NCI-H2171 treated with DMSO at 0.1 percent for 48 hours (cell line): ENCODE data around the gene PGPEP1.

Source experiments
- DNase-seq: peaks from one replicate; lab custom pipeline; 2025; lab: John Stamatoyannopoulos, UW

The PGPEP1 gene, protein sequence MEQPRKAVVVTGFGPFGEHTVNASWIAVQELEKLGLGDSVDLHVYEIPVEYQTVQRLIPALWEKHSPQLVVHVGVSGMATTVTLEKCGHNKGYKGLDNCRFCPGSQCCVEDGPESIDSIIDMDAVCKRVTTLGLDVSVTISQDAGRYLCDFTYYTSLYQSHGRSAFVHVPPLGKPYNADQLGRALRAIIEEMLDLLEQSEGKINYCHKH

DNA sequence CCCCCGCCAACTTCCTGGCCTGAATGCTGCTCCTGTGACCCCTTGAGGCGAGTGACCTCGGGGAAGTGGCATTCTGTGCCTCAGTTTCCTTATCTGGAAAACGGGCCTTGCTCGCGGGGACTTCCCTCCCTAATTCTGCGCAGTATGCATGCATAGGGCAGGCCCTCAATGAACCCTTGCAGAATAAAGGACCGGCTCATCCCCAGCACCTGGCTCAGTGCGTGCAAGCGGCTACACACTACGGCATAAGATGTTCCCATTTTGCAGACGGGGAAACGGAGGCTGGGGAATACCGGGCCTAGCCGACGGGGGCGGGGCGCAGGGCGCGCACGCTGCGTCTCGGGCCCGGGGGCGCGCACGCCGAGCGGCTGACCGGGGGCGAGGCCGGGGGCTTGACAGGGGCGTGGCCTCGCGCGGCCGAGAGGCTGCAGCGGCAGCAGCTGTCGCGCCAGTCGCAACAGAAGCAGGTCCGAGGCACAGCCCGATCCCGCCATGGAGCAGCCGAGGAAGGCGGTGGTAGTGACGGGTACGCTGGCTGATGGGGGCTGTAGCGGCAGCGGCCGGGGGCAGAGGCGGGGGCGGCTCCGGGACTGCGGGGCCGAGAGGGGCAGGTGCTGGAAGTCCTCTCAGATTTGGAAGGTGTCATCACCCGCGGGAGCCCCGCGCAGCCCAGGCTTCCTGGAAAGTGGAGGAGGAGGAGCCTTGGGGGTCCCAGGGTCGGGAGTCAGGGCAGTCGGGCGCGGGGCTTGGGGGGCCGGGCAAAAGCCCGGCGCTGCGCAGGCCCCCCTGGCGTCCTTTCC is at the start of gene PGPEP1:
PGPEP1 (plus strand) TSS at position 409 of the 800 bp plus-strand sequence; CDS start at position 493, 84 bp downstream.
- DNase-seq: peak; percentile 11

DNA sequence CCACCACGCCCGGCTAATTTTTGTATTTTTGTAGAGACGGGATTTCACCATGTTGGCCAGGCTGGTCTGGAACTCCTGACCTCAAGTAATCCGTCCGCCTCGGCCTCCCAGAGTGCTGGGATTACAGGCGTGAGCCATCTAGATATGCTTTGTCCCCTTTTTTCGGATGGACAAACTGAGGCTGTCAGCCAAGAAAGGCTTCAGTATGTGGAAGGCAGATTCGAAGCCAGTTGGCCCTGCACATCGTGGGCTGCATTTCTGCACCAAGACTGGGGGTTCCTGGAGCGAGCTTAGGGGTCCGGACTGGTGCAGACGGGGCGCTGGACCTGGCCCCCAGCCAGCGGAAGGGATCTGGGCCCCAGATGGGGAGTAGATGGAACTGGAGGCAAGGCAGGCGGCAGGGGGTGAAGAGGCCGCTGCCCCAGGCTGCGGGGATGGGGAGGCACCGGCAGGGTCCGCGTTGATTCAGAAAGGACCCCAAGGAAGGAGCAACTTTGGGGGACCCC is 49.3 kb upstream of the PGPEP1 start:
- DNase-seq: no peak

DNA sequence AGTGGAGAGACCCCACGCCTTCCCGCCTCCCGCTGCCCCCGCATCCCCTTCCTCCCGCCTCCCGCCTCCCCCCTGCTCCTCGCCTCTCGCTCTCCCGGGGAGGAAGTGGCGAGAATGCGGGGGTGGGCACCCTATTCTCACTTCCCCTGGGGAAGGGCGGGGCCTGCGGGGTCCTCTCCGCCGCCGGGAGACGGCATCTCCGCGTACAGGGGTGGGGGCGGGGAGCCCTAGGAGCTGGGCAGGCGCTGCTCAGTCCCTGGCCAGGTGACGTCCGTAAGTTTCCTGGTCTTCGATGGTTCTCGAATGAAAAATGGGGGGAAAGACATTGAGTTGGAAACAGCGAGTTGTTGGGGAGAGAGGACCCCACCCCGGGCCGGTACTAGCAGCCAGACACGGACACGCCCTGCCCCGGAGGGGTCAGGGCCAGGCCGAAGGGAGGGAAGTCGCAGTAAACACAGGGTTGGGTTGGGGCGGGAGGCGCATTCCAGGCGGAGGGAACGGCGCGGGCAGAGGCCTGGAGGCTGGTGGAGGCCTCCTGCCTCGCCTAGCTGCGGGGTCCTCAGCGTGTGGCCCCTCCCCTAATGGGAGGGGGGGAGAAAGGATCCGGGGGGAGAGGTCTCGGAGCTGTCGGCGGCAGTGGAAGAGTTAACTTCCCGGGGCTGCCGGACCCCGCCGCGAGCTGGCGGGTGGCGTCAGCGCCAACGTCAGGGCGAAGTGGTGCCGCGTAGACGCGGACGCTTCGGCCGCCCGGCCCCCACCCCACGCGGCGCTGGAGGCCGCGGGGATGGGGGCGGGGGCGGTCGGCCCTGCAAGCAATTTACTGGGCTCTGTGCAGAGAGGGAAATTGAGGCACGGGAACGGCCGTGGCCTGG is 48.6 kb upstream of the PGPEP1 start:
- no peak for DNase-seq

DNA sequence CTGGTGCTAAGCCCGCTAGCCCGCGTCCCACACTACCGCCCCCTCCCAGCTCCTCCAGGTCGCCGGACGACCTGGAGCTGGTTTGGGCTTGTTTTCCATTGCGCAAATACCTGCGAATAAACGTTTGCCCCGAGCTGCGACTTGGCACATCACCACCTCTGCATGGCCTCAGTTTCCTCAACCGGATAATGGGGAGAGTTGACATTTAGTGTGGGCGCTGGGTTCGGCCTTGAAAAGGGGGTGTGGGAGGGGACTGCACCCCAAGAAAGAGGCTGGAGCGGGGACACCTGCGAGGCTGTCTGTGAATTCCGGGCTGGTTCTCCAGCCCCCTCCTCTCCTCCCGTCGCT is 48.0 kb upstream of the PGPEP1 start:
- DNase-seq: no peak

DNA sequence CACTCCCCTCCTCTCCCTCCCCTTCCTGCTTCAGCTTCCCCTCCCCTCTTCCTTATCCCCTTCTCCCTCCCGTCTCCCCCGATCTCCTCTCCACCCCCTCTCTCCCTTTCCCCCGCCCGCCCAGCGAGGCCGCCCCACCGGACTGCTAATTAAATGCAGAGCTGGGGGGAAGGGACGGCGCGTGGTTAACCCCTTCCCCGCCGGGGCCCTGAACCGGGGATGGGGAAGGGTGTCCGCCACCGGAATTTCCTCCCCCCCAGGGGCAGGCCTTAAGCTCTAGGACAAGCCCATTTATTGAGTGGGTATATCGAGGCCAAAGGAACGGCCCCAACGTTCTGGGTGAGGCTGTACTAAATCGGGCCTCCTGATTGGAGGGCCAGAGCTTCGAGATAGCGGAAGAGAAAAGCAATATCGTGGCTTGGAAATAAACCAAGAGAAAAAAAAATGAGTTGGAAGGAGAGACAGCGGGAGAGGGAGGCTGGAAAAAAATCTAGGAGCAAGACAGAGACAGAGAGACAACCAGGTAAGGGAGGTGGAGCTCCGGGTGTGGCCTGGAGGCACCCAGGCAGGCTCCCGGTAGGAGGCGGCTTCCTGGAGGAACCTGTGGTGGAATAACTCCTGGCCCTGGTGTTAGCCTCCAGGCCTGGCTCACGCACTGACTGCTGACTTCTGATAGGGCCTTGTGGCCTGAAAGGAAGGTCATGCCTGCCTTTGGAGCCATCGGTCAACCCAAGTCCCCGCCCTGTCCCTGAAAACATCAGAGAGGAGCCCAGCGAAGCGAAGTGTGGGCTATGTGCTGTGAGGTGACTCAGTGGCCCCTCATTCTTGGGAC is 47.4 kb upstream of the PGPEP1 start:
- DNase-seq: peak; percentile 51

DNA sequence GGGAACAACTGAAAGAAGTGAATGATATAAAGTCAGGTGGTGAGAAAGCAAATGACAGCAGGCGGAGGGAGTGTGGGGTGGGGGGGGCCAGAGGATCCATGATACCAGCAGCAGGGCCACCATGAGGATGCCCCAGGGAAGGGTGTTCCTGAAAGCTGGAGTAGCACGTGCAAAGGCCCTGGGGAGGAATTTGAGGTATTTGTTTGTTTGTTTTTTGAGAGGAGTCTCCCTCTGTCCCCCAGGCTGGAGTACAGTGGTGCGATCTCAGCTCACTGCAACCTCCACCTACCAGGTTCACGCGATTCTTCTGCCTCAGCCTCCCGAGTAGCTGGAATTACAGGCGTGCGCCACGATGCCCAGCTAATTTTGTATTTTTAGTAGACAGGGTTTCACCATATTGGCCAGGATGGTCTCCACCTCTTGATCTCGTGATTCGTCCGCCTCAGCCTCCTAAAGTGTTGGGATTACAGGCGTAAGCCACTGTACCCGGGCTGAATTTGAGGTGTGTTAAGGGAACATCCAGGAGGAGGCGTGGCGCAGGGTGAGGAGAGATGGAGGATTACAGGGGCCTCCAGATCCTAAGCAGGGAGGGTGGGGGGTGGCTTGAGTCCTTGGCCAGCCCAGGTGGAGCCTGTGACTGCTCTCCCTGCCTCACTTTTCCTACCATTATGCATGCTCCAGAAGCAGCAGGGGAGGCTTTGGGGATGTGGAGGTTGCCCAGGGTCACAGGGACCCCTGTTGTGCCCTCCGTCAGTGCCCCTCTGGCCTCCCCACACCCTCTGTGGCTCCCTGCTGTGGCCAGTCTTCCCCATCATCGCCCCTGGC is 46.5 kb upstream of the PGPEP1 start:
- DNase-seq: no peak

DNA sequence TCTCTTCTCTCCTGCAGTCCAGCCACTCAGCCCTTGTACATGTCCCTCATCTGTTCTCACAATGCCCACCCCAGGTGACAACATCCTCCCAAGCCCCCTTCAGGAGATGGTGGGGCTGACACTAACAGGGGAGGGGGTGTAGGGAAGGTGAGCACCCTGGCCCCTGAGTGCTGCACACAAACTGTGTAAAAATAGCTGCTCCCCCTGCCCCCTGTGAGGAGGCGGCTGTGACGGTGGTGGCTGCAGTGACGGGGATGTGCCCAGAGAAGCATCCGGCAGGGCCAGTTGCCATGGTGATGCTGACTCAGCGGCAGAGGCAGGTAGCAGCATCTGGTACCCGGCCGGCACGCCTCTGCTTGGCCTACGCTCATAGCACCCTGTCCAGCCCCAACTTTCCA is 45.9 kb upstream of the PGPEP1 start:
- DNase-seq: peak; percentile 47

DNA sequence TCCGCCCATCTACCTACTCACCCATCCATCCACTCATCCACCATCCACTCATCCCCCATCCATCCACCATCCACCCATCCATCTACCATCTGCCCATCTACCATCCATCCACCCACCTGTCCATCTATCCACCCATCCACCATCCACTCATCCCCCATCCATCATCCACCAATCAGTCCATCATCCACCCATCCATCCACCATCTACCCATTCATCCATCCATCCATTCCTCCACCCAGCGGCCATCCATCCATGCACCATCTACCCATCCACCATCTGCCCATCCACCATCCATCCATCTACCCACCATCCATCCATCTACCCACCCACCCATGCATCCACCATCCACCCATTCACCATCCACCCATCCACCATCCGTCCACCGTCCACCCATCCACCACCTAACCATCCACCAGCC is 45.4 kb upstream of the PGPEP1 start:
- DNase-seq: no peak

DNA sequence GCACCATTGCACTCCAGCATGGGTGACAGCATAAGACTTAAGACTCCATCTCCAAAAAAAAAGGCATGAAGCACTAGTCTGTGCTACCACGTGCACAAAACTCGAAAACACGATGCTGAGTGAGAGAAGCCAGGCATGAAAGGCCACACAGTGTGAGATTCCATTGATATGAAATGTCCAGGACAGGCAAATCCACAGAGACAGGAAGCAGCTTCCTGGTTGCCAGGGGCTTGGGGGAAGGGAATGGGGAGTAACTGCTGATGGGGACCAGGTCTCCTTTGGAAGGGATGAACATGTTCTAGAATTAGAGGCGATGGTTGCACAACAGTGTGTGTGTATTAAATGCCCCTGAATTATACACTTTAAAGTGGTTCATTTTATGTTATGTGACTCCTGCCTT is 43.1 kb upstream of the PGPEP1 start:
- DNase-seq: no peak

DNA sequence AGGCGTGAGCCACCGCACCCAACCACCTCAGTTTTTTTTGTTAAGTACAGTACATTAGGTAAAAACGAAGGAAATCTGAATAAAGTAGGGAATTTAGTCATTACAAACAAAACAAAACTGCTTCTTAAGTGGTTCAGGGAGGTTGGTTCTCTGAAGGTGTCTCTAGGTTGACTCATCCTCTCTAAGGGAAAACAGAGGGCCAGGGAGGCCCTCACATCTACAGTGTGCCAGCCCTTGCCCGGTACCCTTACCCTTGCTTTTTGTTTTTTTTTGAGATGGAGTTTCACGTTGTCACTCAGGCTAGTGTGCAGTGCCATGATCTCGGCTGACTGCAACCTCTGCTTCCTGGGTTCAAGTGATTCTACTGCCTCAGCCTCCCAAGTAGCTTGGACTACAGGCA is 41.8 kb upstream of the PGPEP1 start:
- no peak for DNase-seq

DNA sequence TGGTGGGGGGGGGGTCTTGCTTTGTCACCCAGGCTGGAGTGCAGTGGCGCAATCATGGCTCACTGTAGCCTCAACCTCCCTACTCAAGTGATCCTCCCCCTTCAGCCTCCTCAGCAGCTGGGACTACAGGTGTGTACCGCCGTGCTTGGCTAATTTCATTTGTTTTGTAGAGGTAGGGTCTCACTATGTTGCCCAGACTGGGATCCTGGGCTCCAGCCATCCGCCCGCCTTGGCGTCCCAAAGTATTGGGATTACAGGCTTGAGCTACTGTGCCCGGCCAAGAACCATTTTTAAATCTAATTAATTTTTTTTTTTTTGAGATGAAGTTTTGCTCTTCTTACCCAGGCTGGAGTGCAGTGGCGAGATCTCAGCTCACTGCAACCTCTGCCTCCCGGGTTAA is 40.7 kb upstream of the PGPEP1 start:
- no peak for DNase-seq

DNA sequence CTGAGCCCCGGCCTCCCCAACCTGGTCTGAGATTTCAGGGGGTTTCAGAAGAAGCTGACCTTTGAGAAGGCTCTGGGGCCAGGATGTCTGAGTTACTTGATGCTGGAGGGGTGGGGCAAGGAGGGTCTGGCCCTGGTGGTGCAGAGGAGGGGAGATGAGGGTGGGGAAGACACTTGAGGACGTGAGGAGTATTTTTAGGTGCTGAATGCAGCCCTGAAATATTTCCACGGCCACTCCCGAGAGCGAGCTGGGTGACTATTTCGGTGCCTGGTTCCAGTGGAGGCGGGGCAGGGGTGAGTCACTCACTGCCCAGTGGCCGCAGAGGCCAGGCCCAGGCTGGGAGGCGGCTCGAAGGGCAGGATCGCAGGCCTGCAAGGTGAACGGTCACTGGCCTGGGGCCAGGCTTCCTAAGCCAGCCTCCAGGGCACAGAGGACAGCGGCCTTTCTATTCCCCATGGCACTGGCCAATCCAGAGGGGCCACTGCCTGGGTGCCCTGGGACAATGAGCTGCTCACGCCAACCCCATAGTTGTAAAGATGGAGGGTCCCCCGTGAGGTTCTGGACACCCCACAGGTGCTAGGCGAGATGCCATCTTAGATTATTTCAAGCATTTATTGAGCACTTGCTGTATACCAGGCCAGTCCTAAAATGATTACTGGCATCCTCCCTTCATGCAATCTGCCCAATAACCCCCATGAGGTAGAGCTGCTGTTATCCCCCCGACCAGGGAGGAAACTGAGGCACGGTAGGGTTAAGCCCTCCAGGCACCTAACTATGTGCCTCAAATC is 39.3 kb upstream of the PGPEP1 start:
- DNase-seq: no peak

DNA sequence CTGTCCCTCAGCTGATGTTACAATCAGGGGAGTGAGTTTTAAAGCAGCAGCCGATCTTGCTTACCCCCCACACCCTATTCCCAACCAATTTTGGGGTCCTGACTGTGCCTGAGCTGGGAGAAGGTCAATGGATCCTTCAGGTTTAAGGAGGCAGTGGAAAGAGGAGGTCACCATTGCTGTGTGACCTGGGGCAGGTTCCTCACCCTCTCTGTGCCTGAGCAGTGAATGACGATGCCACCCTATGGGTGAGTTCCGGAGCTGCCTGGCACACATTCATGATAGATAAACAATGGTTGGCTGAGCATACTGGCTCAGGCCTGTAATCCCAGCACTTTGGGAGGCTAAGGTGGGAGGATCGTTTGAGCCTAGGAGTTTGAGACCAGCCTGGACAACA is 38.7 kb upstream of the PGPEP1 start:
- no peak for DNase-seq

DNA sequence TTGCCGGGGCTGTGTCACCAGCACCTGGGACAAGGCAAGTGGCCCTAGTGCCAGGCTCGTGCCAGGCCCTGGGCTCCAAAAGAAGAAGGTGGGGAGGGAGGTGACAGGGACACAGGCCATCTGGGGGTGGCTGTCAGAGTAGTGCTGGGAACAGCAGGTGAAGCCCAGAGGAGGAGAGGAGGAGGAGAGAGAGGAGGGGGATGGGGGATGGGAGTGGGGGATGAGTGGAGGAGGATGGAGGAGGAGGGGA is 36.3 kb upstream of the PGPEP1 start:
- peak; percentile 39 for DNase-seq

DNA sequence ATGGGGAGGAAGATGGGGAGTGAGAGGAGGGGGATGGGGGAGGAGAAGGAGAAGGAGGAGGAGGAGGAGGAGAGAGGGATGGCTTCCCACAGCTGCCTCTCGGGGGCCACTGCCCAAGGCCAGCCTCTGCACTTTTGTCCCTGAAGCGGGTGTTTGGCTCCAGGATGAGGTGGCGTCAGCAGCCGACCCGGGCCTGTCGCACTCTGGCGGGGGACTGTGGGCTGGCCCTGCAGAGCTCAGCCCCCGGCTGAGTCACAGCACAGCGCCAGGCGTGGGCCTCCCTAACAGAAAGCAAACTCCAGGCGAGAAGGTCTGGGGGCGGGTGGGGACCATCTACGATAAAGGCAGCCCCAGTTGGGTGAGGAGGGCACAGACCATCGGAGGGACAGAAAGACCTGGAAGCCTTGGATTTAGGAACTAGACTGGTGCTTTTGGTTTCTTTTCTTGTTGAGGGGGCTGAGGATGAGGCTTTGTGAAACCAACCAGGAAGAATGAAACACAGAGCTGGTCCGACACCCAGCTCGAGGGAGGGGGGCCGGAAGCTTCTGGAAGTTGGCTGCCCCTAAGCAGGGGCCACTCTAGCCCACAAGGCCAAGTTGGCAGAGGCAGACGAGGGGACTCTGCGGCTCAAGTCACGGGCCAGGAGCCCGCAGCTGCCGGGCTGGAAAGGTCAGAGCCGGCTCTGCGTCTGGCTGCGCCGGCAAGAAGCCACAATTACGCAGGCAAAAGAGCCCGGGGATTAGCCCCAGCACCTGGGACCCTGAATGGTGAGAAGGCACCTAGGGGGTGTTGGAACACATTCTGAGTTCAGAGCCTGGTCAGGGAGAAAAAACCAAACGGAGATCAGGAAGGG is 35.7 kb upstream of the PGPEP1 start:
- no peak for DNase-seq

DNA sequence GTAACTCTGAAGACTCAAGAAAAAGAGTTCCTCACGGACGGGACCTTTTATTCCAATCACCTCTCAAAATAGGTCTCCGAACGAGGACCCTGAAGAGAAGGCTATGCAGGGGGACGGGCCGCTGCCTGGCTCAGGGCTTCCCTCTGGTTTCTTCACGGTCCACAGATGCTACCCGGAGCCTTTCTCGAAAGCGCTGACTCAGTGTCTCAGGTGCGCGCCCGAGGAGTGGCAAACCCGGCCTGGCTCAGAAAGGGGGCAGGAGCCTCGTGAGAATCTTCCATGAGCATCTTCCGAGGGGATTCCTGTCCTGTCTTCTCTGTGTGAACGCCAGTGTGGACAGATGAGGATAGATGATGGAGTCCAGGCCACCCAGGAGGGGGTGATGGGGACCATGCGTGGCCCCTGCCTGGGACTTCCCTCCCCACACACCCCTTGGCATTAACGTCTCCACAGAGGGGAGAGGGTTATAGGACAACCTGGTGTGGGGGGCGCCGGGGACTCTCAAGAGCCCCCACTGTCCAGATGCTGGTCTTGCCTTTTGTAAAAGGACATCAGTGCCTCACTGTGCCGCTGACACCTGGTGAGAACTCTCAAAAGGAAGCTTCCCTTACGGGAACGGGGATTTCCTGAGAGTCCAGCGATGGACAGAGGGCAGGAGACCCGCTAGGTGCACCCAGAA is 34.0 kb upstream of the PGPEP1 start:
- no peak for DNase-seq

DNA sequence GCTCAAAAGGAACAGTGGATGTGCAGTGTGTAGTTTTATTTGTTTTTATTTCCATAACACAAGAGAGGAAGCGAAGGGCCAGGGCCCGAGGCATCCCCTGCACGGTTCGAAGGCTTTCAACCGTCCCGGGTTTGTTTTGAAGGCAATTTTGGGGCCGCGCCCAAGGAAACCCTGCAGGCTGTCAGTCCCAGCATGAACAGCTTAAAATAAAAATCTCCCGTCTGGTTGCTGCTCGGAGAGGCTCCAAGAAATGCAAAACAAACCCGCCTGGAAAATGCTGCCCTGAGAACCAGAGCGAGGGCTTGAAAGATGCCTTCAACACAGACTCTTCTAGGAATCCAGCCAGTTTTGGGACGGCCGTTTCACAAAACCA is 33.5 kb upstream of the PGPEP1 start:
- no peak for DNase-seq

DNA sequence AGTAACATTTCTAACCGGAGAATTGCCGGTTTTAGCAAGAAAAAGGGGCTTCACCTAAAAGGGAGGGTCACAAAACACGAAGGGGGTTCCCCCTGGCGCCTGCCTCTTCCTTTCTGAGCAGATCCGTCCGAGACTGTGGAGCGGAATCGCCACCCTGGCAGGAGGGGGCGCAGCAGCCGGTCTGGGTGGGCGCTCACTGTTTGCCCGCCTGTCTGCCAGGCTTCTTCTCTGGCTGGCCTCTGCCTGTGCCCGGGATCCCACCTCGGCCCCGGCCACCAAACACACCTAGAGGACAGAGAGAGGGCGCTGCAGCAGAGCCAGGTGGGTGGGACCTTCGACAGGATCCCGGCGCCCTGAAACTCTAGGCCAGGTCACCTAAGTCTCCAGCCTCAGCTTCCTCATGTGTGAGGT is 33.1 kb upstream of the PGPEP1 start:
- DNase-seq: no peak
